OCI-LY7 (cell line): ENCODE measurements around the gene ECT2L.

Experiments
- CTCF ChIP-seq: fragments of 200-600 bp; sonication (generic); conservative IDR thresholded peaks from 2 replicates; pipeline ENCODE4 v1.5.1; 2014; ENCODE audit warnings: mild to moderate bottlenecking, antibody characterized with exemption, low read length, moderate library complexity, mixed read lengths
- EZH2phosphoT487 ChIP-seq: fragments of 200-600 bp; sonication (generic); IDR thresholded peaks from 2 replicates; pipeline ENCODE4 v1.6.1; 2018; ENCODE audit warnings: low read depth, borderline replicate concordance, mild to moderate bottlenecking, mixed run types, antibody characterized with exemption, low read length, moderate library complexity, mixed read lengths

- TF ChIP-seq CTCF (no peak), EZH2phosphoT487 (no peak)
These were observed 116.4 kb downstream of the ECT2L start for GRCh38 chr6:138912308-138912707.
